GM12872 (cell line): ENCODE measurements around the gene UFC1.

Source experiments
- TF ChIP-seq, protein P1 (sequence below): IDR thresholded peaks from 3 replicates; pipeline ENCODE4 v1.5.1; 2011; ENCODE audit warnings: low read depth, mild to moderate bottlenecking, low read length, moderate library complexity; ENCODE audit not compliant: insufficient read depth

UFC1 gene

GRCh38 chr1:161153682-161154337, at the start of gene UFC1:
UFC1 (plus strand) TSS chr1:161153978; CDS start chr1:161153998, 20 bp downstream.
- TF ChIP-seq, protein P1, sequence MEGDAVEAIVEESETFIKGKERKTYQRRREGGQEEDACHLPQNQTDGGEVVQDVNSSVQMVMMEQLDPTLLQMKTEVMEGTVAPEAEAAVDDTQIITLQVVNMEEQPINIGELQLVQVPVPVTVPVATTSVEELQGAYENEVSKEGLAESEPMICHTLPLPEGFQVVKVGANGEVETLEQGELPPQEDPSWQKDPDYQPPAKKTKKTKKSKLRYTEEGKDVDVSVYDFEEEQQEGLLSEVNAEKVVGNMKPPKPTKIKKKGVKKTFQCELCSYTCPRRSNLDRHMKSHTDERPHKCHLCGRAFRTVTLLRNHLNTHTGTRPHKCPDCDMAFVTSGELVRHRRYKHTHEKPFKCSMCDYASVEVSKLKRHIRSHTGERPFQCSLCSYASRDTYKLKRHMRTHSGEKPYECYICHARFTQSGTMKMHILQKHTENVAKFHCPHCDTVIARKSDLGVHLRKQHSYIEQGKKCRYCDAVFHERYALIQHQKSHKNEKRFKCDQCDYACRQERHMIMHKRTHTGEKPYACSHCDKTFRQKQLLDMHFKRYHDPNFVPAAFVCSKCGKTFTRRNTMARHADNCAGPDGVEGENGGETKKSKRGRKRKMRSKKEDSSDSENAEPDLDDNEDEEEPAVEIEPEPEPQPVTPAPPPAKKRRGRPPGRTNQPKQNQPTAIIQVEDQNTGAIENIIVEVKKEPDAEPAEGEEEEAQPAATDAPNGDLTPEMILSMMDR, result no peak

GRCh38 chr1:161106431-161106830, 47.3 kb upstream of the UFC1 start:
- TF ChIP-seq, protein P1, result no peak

GRCh38 chr1:161111117-161111516, 42.7 kb upstream of the UFC1 start:
- TF ChIP-seq, protein P1, result no peak

DNA sequence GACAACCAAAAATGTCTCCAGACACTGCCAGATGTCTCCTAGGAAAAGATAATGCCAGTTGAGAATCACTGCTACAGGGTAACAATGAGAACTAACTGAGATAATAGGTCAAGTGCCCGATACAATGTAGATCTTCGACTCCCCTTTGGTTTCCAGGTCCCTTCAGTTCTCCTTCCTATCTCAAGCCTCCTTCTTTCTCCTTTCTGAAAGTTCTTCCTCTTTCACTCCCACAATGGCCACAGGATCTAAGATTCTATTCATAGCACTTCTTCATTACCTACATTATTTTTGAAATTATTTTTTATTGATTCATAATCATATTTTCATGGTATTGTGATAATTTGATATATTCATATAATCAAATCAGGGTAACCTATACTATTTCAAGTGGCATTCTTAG, 42.3 kb upstream of the UFC1 start:
- TF ChIP-seq, protein P1, result no peak

- TF ChIP-seq, protein P1, result no peak
Observed at GRCh38 chr1:161113915-161114314, 39.9 kb upstream of the UFC1 start.

GRCh38 chr1:161114556-161114955, 39.2 kb upstream of the UFC1 start:
- TF ChIP-seq, protein P1, result no peak

DNA sequence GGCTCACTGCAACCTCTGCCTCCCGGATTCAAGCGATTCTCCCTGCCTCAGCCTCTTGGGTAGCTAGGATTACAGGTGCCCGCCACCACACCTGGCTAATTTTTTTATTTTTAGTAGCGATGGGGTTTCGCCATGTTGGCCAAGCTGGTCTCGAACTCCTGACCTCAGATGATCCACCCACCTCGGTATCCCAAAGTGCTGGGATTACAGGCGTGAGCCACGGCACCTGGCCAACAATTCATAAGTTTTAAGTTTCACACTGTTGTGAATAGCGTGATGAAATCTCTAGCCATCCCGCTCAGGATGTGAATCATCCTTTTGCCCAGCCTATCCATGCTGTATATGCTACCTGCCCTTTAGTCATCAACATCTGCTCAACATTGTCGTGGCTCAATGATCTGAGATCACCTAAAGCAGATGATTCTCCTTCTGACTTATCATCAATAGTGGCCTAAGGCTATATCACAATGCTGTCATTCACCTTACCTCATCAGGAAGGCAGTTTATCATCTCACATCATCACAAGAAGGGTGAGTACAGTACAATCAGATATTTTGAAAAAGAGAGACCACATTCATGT, 38.6 kb upstream of the UFC1 start:
- TF ChIP-seq, protein P1, result no peak
